ENCODE results near the gene CHRM4.

The CHRM4 gene

GRCh38 chr11:46436113-46436512, 44.5 kb upstream of the CHRM4 start:
- H3K4me3 ChIP-seq (ENCODE audit: insufficient read depth, low read length, poor library complexity, severe bottlenecking) = no peak overlapping the region
- H3K27me3 ChIP-seq (ENCODE audit: low read length) = no peaks in the 10 kb centered on the region
- TF ChIP-seq CTCF (IDR thresholded peaks at IDR 0.05; ENCODE audit: insufficient read depth, low read length, poor library complexity, severe bottlenecking) = no peak
- no peak for TF ChIP-seq EZH2phosphoT487 (conservative IDR thresholded peaks at IDR 0.05; ENCODE audit: low read length)
- no peaks in the 10 kb centered on the region for H3K79me2 ChIP-seq (ENCODE audit: insufficient read depth, low read length)
- no peak overlapping the region for H3K9ac ChIP-seq (ENCODE audit: low read length)
- H2AFZ ChIP-seq (ENCODE audit: low read depth, low read length, severe bottlenecking) = no peak overlapping the region
- no peaks in the 10 kb centered on the region for H4K20me1 ChIP-seq (ENCODE audit: low read depth, low read length)
- no peaks in the 10 kb centered on the region for H3K9me3 ChIP-seq (ENCODE audit: insufficient read depth, low read length)
- H3K9me2 ChIP-seq (replicated peaks; ENCODE audit: insufficient read depth, low read length) = no peaks in the 10 kb centered on the region
- no peak overlapping the region for H3K4me2 ChIP-seq (ENCODE audit: low read depth, low read length, poor library complexity, severe bottlenecking)
- H3K27ac ChIP-seq (ENCODE audit: low read depth, low read length) = no peak overlapping the region
- no peaks in the 10 kb centered on the region for H3K36me3 ChIP-seq (ENCODE audit: low read length)
- H3F3A ChIP-seq (ENCODE audit: insufficient read depth) = no peaks in the 10 kb centered on the region

GRCh38 chr11:46435679-46436078, 44.1 kb upstream of the CHRM4 start:
- H3K4me3 ChIP-seq (ENCODE audit: insufficient read depth, low read length, poor library complexity, severe bottlenecking) = no peak overlapping the region
- TF ChIP-seq EZH2phosphoT487 (conservative IDR thresholded peaks at IDR 0.05; ENCODE audit: low read length) (no peak), CTCF (IDR thresholded peaks at IDR 0.05; ENCODE audit: insufficient read depth, low read length, poor library complexity, severe bottlenecking) (no peak)
- no peaks in the 10 kb centered on the region for H3K36me3 ChIP-seq (ENCODE audit: low read length)
- no peaks in the 10 kb centered on the region for H3K27me3 ChIP-seq (ENCODE audit: low read length)
- no peak overlapping the region for H3K4me2 ChIP-seq (ENCODE audit: low read depth, low read length, poor library complexity, severe bottlenecking)
- H3K9me3 ChIP-seq (ENCODE audit: insufficient read depth, low read length) = no peaks in the 10 kb centered on the region
- no peak overlapping the region for H3K9ac ChIP-seq (ENCODE audit: low read length)
- H3F3A ChIP-seq (ENCODE audit: insufficient read depth) = no peaks in the 10 kb centered on the region
- H3K27ac ChIP-seq (ENCODE audit: low read depth, low read length) = no peak overlapping the region
- no peak overlapping the region for H2AFZ ChIP-seq (ENCODE audit: low read depth, low read length, severe bottlenecking)
- H4K20me1 ChIP-seq (ENCODE audit: low read depth, low read length) = no peaks in the 10 kb centered on the region
- no peaks in the 10 kb centered on the region for H3K79me2 ChIP-seq (ENCODE audit: insufficient read depth, low read length)
- no peaks in the 10 kb centered on the region for H3K9me2 ChIP-seq (replicated peaks; ENCODE audit: insufficient read depth, low read length)

- H3K9me2 ChIP-seq (replicated peaks; ENCODE audit: insufficient read depth, low read length) = no peaks in the 10 kb centered on the region
- H3K4me3 ChIP-seq (ENCODE audit: insufficient read depth, low read length, poor library complexity, severe bottlenecking) = no peak overlapping the region
- H3K79me2 ChIP-seq (ENCODE audit: insufficient read depth, low read length) = no peaks in the 10 kb centered on the region
- H3K9me3 ChIP-seq (ENCODE audit: insufficient read depth, low read length) = no peaks in the 10 kb centered on the region
- no peaks in the 10 kb centered on the region for H4K20me1 ChIP-seq (ENCODE audit: low read depth, low read length)
- TF ChIP-seq EZH2phosphoT487 (conservative IDR thresholded peaks at IDR 0.05; ENCODE audit: low read length) = no peak
- no peak for TF ChIP-seq CTCF (IDR thresholded peaks at IDR 0.05; ENCODE audit: insufficient read depth, low read length, poor library complexity, severe bottlenecking)
- H3F3A ChIP-seq (ENCODE audit: insufficient read depth) = no peaks in the 10 kb centered on the region
- H2AFZ ChIP-seq (ENCODE audit: low read depth, low read length, severe bottlenecking) = no peak overlapping the region
- H3K27ac ChIP-seq (ENCODE audit: low read depth, low read length) = no peak overlapping the region
- H3K36me3 ChIP-seq (ENCODE audit: low read length) = no peaks in the 10 kb centered on the region
- H3K4me2 ChIP-seq (ENCODE audit: low read depth, low read length, poor library complexity, severe bottlenecking) = no peak overlapping the region
- no peak overlapping the region for H3K9ac ChIP-seq (ENCODE audit: low read length)
- H3K27me3 ChIP-seq (ENCODE audit: low read length) = no peaks in the 10 kb centered on the region
These were observed 39.6 kb upstream of the CHRM4 start for GRCh38 chr11:46431211-46431610.

Data from SU-DHL-6 (cell line).